BLaER1 treated with 17β-estradiol and CSF1 and Interleukin-3, amounts not matched to agents 10 nM and 100 nM (cell line): Measurements from ENCODE around the gene FUCA1.

ENCODE experiments used
- H3K27ac ChIP-seq, 11 experiments: shearing (Covaris generic); formaldehyde crosslinking; 2 replicates each; pipeline ENCODE4 v1.8.1; 2022
- H3K27me3 ChIP-seq, 11 experiments: shearing (Covaris generic); formaldehyde crosslinking; 2 replicates each; pipeline ENCODE4 v1.8.1; 2022
- H3K36me3 ChIP-seq, 11 experiments: shearing (Covaris generic); formaldehyde crosslinking; 2 replicates each; pipeline ENCODE4 v1.8.1; 2022
- H3K4me1 ChIP-seq, 10 experiments: shearing (Covaris generic); formaldehyde crosslinking; 2 replicates each; pipeline ENCODE4 v1.8.1; 2022
- H3K4me2 ChIP-seq, 11 experiments: shearing (Covaris generic); formaldehyde crosslinking; 2 replicates each; pipeline ENCODE4 v1.8.1; 2022
- H3K4me3 ChIP-seq, 10 experiments: shearing (Covaris generic); formaldehyde crosslinking; 2 replicates each; pipeline ENCODE4 v1.8.1; 2022
- H3K9ac ChIP-seq, 11 experiments: shearing (Covaris generic); formaldehyde crosslinking; 2 replicates each; pipeline ENCODE4 v1.8.1; 2022
- H3K9me3 ChIP-seq, 11 experiments: shearing (Covaris generic); formaldehyde crosslinking; replicated peaks in 1 of 11; 2 replicates each; pipeline ENCODE4 v1.8.1; 2022
- H4K20me1 ChIP-seq, 11 experiments: shearing (Covaris generic); formaldehyde crosslinking; 2 replicates each; pipeline ENCODE4 v1.8.1; 2022
- Cebpa-rat ChIP-seq, 11 experiments: shearing (Covaris generic); IDR thresholded peaks; 2 replicates each; pipeline ENCODE4 v1.8.1; 2022

The FUCA1 gene

DNA sequence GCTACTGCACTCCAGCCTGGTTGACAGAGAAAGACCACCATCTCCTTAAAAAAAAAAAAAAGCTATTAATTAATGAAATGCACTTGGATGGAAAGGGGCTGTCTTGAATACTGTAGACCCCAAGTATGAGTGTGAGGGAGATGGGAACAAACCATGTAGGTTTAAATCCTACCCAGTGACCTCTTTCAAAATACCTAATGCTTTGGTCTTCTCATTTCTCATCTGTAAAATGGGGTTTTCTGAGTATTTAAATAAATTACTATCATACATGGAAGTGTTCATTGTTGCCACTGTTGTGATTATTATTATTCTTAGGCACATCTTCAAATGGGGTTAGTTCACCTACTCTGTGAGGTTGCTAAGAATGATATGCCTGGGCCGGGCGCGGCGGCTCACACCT, 17.1 kb upstream of the FUCA1 start:
- Histone ChIP-seq H3K9ac (no peak overlapping the region), H3K36me3 (no peaks in the 10 kb centered on the region), H3K4me1 (peaks cover 0 to 45% (median 2%) of the 10 kb centered on the region in 10 experiments; a peak in 5 of 20 replicates), H4K20me1 (no peaks in the 10 kb centered on the region), H3K4me2 (no peak overlapping the region), H3K4me3 (no peak overlapping the region), H3K27me3 (no peaks in the 10 kb centered on the region), H3K9me3 (peaks cover 3 to 15% (median 11%) of the 10 kb centered on the region in 11 experiments; a peak in 19 of 22 replicates), H3K27ac (no peak overlapping the region)
- no peak for TF ChIP-seq Cebpa-rat (IDR thresholded peaks at IDR 0.05)

DNA sequence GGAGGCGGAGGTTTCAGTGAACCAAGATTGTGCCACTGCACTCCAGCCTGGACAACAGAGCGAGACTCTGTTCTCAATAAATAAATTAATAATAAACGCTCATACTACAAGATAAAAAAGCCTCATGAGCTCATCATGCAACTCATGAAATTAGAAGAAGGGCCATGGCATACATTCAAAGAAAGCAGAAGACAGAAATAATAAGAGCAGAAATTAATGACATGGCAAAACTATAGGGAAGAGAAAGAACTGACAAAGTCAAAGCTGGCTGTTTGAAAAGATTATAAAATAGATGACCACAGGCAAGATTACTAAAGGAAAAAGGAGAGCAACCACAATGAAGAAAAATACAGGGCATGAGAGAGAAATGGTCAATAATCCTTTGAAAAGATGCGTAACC, 14.7 kb upstream of the FUCA1 start:
- H4K20me1 ChIP-seq = no peaks in the 10 kb centered on the region
- no peak overlapping the region for H3K27ac ChIP-seq

DNA sequence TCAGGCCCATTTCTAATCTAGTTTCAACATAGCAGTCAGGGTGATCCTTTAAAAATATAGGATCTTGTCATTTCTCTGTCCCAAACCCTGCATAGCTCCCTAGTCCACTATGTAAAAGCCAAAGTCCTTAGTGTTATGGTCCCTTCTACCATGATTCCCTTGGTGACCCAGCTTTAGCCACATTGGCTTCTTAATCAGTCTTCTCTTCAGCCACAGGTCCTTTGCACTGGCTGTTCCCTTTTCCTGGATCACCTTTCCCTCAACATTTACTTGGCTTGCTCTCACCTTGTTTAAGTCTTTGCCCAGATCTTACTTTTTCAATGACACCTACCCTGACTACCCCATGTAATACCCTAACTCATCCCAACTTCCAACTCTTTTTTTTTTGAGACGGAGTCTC, 11.7 kb upstream of the FUCA1 start:
- Histone ChIP-seq H3K27me3 (no peaks in the 10 kb centered on the region), H3K4me1 (peaks cover 0 to 21% (median 0%) of the 10 kb centered on the region in 10 experiments; a peak in 5 of 20 replicates), H3K27ac (no peak overlapping the region), H3K9me3 (peaks cover 39 to 64% (median 62%) of the 10 kb centered on the region in 11 experiments), H4K20me1 (no peaks in the 10 kb centered on the region), H3K4me2 (no peak overlapping the region), H3K4me3 (0 out of 20 replicates have a peak overlapping the region, but pooled peaks of 1 of the 10 experiments have one; percentile 14), H3K9ac (no peak overlapping the region), H3K36me3 (peaks cover 0 to 18% (median 2%) of the 10 kb centered on the region in 11 experiments; a peak in 8 of 22 replicates)
- TF ChIP-seq Cebpa-rat (IDR thresholded peaks at IDR 0.05) = no peak

More for the DNA sequence above, 14.7 kb upstream of the FUCA1 start:
- Histone ChIP-seq H3K4me3 (no peak overlapping the region), H3K36me3 (peaks cover 0 to 18% (median 2%) of the 10 kb centered on the region in 11 experiments; a peak in 7 of 22 replicates), H3K4me2 (peak overlapping the region in 3 of 11 experiments; percentile 6 to 81 (median 76); a peak in 5 of 22 replicates), H3K9me3 (peaks cover 28 to 40% (median 36%) of the 10 kb centered on the region in 11 experiments), H3K9ac (no peak overlapping the region), H3K27me3 (no peaks in the 10 kb centered on the region), H3K4me1 (peaks cover 0 to 29% (median 0%) of the 10 kb centered on the region in 10 experiments; a peak in 5 of 20 replicates)
- TF ChIP-seq Cebpa-rat (IDR thresholded peaks at IDR 0.05) = no peak

DNA sequence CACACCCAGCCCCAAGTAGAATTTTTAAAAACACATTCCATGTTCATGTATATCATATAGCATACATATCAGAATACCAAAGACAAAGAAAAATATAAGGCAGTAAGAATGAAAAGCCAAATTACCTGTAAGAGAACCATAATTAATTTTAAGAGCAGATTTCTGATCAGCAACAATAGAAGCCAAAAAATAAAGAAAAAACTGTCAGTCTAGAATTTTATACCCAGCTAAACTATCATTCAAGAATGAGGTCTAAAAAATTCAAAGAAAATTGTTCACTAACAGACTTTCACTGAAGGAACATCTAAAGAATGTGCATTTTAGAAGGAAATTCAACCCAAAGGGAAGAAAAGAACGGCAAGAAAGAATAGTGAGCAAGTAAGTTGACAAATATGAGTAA, 10.6 kb upstream of the FUCA1 start:
- H3K36me3 ChIP-seq = peaks cover 0 to 22% (median 2%) of the 10 kb centered on the region in 11 experiments; a peak in 8 of 22 replicates
- H3K4me3 ChIP-seq = no peak overlapping the region; a peak in 2 of 20 replicates
- peaks cover 0 to 18% (median 0%) of the 10 kb centered on the region in 10 experiments; a peak in 5 of 20 replicates for H3K4me1 ChIP-seq
- no peak overlapping the region for H3K27ac ChIP-seq
- H3K9ac ChIP-seq = no peak overlapping the region
- H3K27me3 ChIP-seq = no peaks in the 10 kb centered on the region
- H3K9me3 ChIP-seq = peaks cover 39 to 69% (median 64%) of the 10 kb centered on the region in 11 experiments
- no peak for TF ChIP-seq Cebpa-rat (IDR thresholded peaks at IDR 0.05)
- no peak overlapping the region for H3K4me2 ChIP-seq
- no peaks in the 10 kb centered on the region for H4K20me1 ChIP-seq

DNA sequence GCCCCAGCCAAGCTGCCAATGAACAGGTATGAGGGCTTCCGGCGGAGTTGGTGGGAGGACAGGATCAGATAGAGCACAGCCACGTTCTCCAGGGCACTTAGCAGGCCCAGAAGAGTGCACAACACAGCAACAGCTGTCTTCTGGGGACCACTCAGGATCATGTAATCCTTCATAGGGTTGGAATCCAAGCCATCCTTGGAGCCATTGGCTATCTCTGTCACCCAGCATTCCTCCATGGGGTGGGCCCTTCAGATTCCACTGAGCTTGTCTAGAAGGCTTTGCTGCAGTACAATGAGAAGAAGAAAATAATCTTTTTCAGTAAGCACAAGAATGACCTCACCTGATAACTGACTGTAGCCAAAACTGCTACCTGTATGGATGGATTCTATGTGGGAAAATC, 7.3 kb upstream of the FUCA1 start:
- H3K4me1 ChIP-seq = peaks cover 0 to 3% (median 0%) of the 10 kb centered on the region in 10 experiments; a peak in 2 of 20 replicates
- H4K20me1 ChIP-seq = no peaks in the 10 kb centered on the region
- no peak overlapping the region for H3K4me3 ChIP-seq
- peaks cover 37 to 58% (median 54%) of the 10 kb centered on the region in 11 experiments for H3K9me3 ChIP-seq
- no peak overlapping the region for H3K9ac ChIP-seq
- TF ChIP-seq Cebpa-rat (IDR thresholded peaks at IDR 0.05) = no peak
- H3K4me2 ChIP-seq = no peak overlapping the region
- H3K36me3 ChIP-seq = peaks cover 0 to 22% (median 2%) of the 10 kb centered on the region in 11 experiments; a peak in 8 of 22 replicates
- H3K27me3 ChIP-seq = no peaks in the 10 kb centered on the region
- no peak overlapping the region for H3K27ac ChIP-seq

DNA sequence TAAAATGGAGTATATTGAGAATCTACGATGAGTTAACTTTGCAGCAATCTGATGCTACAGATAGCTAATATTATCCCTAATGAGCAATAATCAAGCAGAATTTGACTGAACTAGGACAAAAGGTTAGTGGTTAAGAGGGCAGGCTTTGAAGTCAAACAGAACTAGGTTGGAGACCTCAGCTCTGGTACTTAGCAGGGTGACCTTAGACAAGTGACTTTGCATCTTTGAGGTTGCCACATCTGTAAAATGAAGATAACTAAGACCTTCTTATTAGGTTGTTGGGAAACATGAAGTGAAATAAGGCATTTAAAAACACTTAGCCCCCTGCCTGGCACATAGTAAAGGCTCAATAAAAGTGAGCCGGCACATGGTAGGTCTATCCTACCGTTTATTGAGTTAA, 4.3 kb upstream of the FUCA1 start:
- Histone ChIP-seq H3K36me3 (peaks cover 0 to 16% (median 0%) of the 10 kb centered on the region in 11 experiments; a peak in 3 of 22 replicates), H3K9me3 (peaks cover 8 to 28% (median 25%) of the 10 kb centered on the region in 11 experiments; a peak in 21 of 22 replicates), H3K4me3 (no peak overlapping the region), H3K27me3 (no peaks in the 10 kb centered on the region; a peak in 1 of 22 replicates), H3K27ac (no peak overlapping the region), H4K20me1 (peaks cover 0 to 2% (median 0%) of the 10 kb centered on the region in 11 experiments; a peak in 5 of 22 replicates), H3K4me2 (no peak overlapping the region), H3K4me1 (peaks cover 14 to 25% (median 18%) of the 10 kb centered on the region in 10 experiments), H3K9ac (no peak overlapping the region)
- no peak for TF ChIP-seq Cebpa-rat (IDR thresholded peaks at IDR 0.05)

DNA sequence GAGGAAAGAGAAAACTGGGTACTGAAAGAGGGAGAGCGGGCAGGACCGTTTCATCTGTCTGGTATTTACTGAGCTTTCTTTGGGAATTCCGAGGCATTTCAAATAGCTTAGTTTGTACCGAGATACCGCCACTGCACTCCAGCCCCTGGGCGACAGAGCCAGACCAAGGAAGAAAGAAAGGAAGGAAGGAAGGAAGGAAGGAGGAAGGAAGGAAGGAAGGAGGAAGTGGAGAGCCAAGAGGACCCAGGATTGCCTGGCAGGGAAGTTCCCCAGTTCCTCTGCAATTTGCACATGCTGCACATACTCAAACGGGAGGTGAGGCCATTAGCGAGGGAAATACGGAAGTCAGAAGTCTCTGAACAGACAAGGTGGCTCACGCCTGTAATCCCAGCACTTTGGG, 961 bp upstream of the FUCA1 start:
- Histone ChIP-seq H3K27ac (peak overlapping the region in 6 of 11 experiments; percentile 6 to 71 (median 62); a peak in 7 of 22 replicates), H3K4me3 (peak overlapping the region; percentile 69 to 83 (median 79); a peak in 18 of 20 replicates), H3K4me1 (peaks cover 45 to 57% (median 52%) of the 10 kb centered on the region in 10 experiments), H3K36me3 (peaks cover under 1 to 14% (median 12%) of the 10 kb centered on the region in 11 experiments; a peak in 19 of 22 replicates), H3K27me3 (no peaks in the 10 kb centered on the region; a peak in 1 of 22 replicates), H3K9me3 (no peaks in the 10 kb centered on the region), H3K4me2 (peak overlapping the region; percentile 94 to 100 (median 99)), H4K20me1 (peaks cover 0 to 25% (median 9%) of the 10 kb centered on the region in 11 experiments; a peak in 10 of 22 replicates), H3K9ac (peak overlapping the region in 7 of 11 experiments; percentile 72 to 88 (median 81); a peak in 11 of 22 replicates)
- TF ChIP-seq Cebpa-rat (IDR thresholded peaks at IDR 0.05) = no peak

DNA sequence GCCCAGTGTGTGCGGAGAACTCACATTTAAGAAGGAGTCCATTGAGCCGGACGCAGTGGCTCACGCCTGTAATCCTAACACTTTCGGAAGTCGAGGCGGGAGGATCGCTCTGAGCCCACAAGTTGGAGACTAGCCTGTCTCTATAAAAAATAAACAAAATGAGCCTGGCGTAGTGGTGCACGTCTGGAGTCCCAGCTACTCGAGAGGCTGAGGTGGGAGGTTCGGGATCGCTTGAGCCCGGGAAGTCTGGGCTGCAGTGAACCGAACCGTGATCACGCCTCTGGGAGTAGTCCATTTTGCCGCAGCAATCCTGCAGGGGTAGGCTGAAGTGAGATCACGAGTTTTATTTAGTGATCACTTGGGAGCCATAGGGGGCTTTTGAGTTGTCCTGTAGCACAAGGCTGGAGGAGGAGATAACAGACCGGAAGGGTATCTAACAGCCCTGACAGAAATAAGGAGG, 497 bp upstream of the FUCA1 start:
- peaks cover 5 to 18% (median 17%) of the 10 kb centered on the region in 11 experiments; a peak in 21 of 22 replicates for H3K36me3 ChIP-seq
- TF ChIP-seq Cebpa-rat (IDR thresholded peaks at IDR 0.05) = no peak
- H3K9me3 ChIP-seq = no peaks in the 10 kb centered on the region
- H3K9ac ChIP-seq = peak overlapping the region; percentile 68 to 88 (median 81); a peak in 21 of 22 replicates
- peak overlapping the region in 9 of 11 experiments; percentile 6 to 71 (median 59); a peak in 14 of 22 replicates for H3K27ac ChIP-seq
- peak overlapping the region; percentile 94 to 100 (median 99) for H3K4me2 ChIP-seq
- peak overlapping the region; percentile 69 to 83 (median 79) for H3K4me3 ChIP-seq
- peaks cover 45 to 57% (median 53%) of the 10 kb centered on the region in 10 experiments for H3K4me1 ChIP-seq
- H4K20me1 ChIP-seq = peaks cover 0 to 25% (median 9%) of the 10 kb centered on the region in 11 experiments; a peak in 10 of 22 replicates
- no peaks in the 10 kb centered on the region; a peak in 1 of 22 replicates for H3K27me3 ChIP-seq

DNA sequence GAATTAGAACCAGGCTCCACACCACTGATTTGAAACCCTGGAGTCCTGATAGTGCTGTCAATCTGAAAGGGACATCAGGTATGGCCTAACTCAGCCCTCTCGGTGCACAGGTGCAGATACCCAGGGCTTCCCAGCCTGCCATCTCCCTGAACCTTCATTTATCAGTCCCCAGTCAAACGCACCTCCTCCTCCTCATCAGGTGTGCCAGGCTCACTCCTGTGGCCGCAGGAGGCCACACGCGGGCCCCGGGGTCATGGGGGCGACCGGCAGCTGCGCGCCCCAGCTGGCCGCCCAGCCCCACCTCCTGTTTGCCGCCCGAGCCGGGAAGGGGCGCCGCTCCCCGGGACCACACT, 572 bp downstream of the FUCA1 start:
- TF ChIP-seq Cebpa-rat (IDR thresholded peaks at IDR 0.05) = no peak
- Histone ChIP-seq H3K4me1 (peaks cover 45 to 57% (median 53%) of the 10 kb centered on the region in 10 experiments), H4K20me1 (peaks cover 0 to 25% (median 9%) of the 10 kb centered on the region in 11 experiments; a peak in 10 of 22 replicates), H3K9me3 (no peaks in the 10 kb centered on the region), H3K36me3 (peaks cover 15 to 29% (median 27%) of the 10 kb centered on the region in 11 experiments), H3K27me3 (no peaks in the 10 kb centered on the region; a peak in 1 of 22 replicates), H3K4me3 (peak overlapping the region; percentile 69 to 83 (median 79)), H3K27ac (peak overlapping the region; percentile 45 to 71 (median 61); a peak in 21 of 22 replicates), H3K4me2 (peak overlapping the region; percentile 94 to 100 (median 99)), H3K9ac (peak overlapping the region; percentile 68 to 88 (median 81))
